Activated naive CD8-positive, alpha-beta T cell treated with anti-CD3 and anti-CD28 coated beads, Interleukin-2, amount 10 ng/mL, durations not matched to agents 7 days and 5 days (primary cell): ENCODE results near the gene MYL4. TPM values are rescaled to one million over a fixed set of nuclear protein-coding genes. Genes with fewer than 3 reads are reported as not detected.
A peak's percentile ranks its signal among the peaks of the same experiment; 100 is the strongest.

Source experiments
- ATAC-seq: fragments of 150-1000 bp; cut with Tn5 transposase; one replicate; pipeline ENCODE4 v1.10.0; 2021; ENCODE audit warnings: low read depth, moderate library complexity
- POLR2A ChIA-PET: fragments of 350-600 bp; sonication (Branson Sonifier 250); formaldehyde crosslinking; loops from one replicate; lab custom pipeline; 2021; ENCODE audit warnings: antibody characterized with exemption; lab: Charles Lee
- DNase-seq: peaks from one replicate; pipeline ENCODE4 v3.0.0; 2021
- H3K27ac Mint-ChIP-seq: one replicate; pipeline ENCODE4 v1.8.0; 2022; ENCODE audit warnings: mild to moderate bottlenecking, mixed read lengths
- H3K27me3 Mint-ChIP-seq: one replicate; pipeline ENCODE4 v1.8.0; 2022; ENCODE audit warnings: mild to moderate bottlenecking, moderate library complexity, mixed read lengths
- H3K36me3 Mint-ChIP-seq: one replicate; pipeline ENCODE4 v1.8.0; 2021; ENCODE audit warnings: mild to moderate bottlenecking, mixed read lengths
- H3K4me1 Mint-ChIP-seq: one replicate; pipeline ENCODE4 v1.8.0; 2021; ENCODE audit warnings: mixed read lengths
- H3K4me3 Mint-ChIP-seq: one replicate; pipeline ENCODE4 v1.8.0; 2022; ENCODE audit warnings: mild to moderate bottlenecking, moderate library complexity, mixed read lengths
- H3K9me3 Mint-ChIP-seq: one replicate; pipeline ENCODE4 v1.8.0; 2021; ENCODE audit warnings: mixed read lengths
- total RNA-seq, 2 experiments: library from RNA; stranded (reverse); gene quantifications; one replicate each; pipeline ENCODE4 v1.2.3, GENCODE V29; 2021

The MYL4 gene
- total RNA-seq, 2 experiments from 2014 or later = not detected

DNA sequence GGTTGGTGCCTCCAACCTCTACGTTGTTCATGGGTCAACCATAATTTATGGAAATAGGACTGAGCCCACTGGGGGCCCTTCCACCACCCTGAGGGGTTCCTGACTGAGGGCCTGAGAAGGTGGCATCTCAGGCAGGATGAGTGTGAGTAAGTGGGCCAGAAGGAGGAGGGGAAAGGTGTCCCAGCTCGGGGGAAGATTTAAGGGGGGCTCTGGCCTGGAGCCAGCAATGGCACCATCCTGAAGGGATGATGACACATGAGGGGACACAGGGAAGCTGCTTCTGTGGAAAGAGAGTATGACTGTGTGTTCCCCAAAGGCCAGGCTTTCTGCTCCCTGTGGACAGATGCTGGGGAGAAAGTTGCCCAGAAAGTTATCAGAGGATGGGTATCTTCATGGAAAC, 18.7 kb downstream of the MYL4 start:
- peak overlapping the region; percentile 8 for H3K27ac Mint-ChIP-seq
- no peak overlapping the region for H3K4me3 Mint-ChIP-seq
- ATAC-seq (no peak), DNase-seq (no peak)
- H3K4me1 Mint-ChIP-seq = peaks cover 23% of the 10 kb centered on the region
- H3K36me3 Mint-ChIP-seq = peaks cover 12% of the 10 kb centered on the region
- peaks cover 21% of the 10 kb centered on the region for H3K27me3 Mint-ChIP-seq
- peaks cover 12% of the 10 kb centered on the region for H3K9me3 Mint-ChIP-seq
- POLR2A ChIA-PET = no interaction called here

DNA sequence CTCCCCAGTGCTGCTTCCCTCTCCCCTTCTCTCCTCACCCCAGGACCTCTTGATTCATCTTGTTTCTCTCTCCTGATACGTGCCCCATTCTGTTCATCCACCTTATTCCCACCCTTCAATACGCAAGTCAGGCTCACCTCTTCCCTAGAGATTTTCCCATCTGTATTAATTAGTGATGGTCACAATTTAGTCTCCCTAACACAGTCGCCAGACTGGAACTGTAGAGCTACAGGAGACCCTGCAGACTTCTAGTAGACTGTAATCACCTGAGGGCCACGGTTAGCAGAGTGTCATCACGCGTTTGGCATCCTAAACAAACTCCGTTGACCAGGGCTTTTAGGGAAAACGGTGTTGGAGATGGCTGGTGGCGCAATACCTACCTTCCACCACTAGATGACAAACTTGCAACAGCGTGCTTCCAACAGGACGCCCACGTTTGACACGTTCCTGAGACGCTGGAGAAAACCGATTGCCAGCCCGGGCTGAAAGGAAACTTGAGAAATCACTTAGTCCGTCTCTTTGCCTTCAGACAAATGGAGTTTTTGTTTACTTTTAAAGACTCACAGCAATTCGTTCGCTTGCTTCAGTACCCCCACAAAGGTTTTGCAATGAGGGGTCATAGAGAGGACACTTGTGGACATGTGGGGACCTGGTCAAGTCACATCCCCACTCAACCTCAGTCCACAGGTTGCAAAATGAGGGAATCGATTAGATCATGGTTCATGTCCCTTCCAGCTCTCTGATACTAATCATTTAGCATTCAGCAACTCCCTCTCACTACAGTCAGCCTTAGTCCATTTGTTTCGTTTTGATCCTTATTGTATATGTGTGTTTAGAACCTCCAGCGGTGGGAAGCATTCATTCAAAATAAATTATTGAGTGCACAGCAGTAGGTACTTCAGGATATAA, 20.6 kb downstream of the MYL4 start:
- Mint-ChIP-seq H3K36me3 (peaks cover 4% of the 10 kb centered on the region), H3K27ac (peak overlapping the region; percentile 79), H3K27me3 (peaks cover 22% of the 10 kb centered on the region), H3K4me3 (peak overlapping the region; percentile 73), H3K4me1 (peaks cover 17% of the 10 kb centered on the region), H3K9me3 (no peaks in the 10 kb centered on the region)
- DNase-seq (peak; percentile 60), ATAC-seq (peak; percentile 88)
- POLR2A ChIA-PET = interaction anchor here (0.6 to 1.2 kb wide), 5 partner anchors 9 to 176 kb away, joined by 3 to 5 read pairs (median 3); no protein-coding TSS in a partner anchor

DNA sequence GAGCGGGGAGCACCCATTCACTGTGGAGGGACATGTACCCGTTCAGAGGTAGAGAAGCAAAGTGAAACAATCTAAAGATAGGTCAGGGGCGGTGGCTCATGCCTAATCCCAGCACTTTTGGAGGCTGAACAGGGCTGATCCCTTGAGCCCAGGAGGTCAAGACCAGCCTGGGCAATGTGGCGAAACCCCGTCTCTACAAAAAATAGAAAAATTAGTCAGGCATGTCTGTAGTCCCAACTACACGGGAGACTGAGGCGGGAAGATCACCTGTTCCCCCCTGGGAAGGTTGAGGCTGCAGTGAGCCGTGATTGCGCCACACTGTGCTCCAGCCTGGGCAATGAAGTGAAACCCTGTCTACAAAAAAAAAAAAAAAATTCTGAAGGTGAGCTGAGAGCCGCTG, 21.7 kb downstream of the MYL4 start:
- H3K27me3 Mint-ChIP-seq = peaks cover 22% of the 10 kb centered on the region
- no peak overlapping the region for H3K4me3 Mint-ChIP-seq
- ATAC-seq (no peak), DNase-seq (no peak)
- no peaks in the 10 kb centered on the region for H3K9me3 Mint-ChIP-seq
- H3K27ac Mint-ChIP-seq = no peak overlapping the region
- H3K4me1 Mint-ChIP-seq = peaks cover 15% of the 10 kb centered on the region
- peaks cover 4% of the 10 kb centered on the region for H3K36me3 Mint-ChIP-seq
- POLR2A ChIA-PET = interaction anchor here (0.6 kb wide), 1 partner anchor 85 kb away, joined by 3 read pairs; no protein-coding TSS in a partner anchor

DNA sequence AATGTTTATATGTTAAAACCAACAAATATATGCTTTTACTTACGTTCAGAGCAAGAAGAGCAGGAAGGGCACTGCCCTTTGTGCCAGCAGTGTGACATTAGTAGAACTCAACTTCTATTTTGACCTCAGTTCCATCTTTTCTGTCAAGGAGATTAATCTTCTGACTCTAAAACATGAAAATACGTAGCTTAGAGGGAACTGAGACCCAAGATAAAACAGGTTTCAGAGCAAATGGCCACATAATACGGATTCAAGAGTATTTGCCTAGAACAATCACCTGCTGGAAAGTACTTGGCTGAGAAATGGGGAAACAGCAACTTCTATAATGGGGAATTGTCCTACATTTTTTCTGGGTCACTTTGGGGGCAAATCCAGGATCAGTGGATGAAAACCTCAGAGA, 22.2 kb downstream of the MYL4 start:
- DNase-seq (no peak), ATAC-seq (no peak)
- peaks cover 2% of the 10 kb centered on the region for H3K36me3 Mint-ChIP-seq
- peaks cover 22% of the 10 kb centered on the region for H3K27me3 Mint-ChIP-seq
- POLR2A ChIA-PET = no interaction called here
- no peak overlapping the region for H3K4me3 Mint-ChIP-seq
- H3K27ac Mint-ChIP-seq = no peak overlapping the region
- H3K4me1 Mint-ChIP-seq = peaks cover 15% of the 10 kb centered on the region
- H3K9me3 Mint-ChIP-seq = no peaks in the 10 kb centered on the region

DNA sequence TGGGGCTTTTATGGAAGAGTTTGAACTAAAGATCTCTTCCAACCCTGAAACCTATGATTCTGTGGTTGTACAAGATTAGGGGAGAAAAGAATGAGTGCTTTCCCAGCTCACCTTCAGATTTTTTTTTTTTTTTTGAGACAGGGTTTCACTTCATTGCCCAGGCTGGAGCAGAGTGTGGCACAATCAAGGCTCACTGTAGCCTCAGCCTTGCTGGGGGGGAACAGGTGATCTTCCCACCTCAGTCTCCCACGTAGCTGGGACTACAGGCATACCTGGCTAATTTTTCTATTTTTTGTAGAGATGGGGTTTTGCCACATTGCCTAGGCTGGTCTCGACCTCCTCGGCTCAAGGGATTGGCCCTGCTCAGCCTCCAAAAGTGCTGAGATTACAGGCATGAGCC, 22.7 kb downstream of the MYL4 start:
- peaks cover 1% of the 10 kb centered on the region for H3K9me3 Mint-ChIP-seq
- ATAC-seq (no peak), DNase-seq (no peak)
- peaks cover 15% of the 10 kb centered on the region for H3K4me1 Mint-ChIP-seq
- POLR2A ChIA-PET = no interaction called here
- peaks cover 22% of the 10 kb centered on the region for H3K27me3 Mint-ChIP-seq
- peaks cover 2% of the 10 kb centered on the region for H3K36me3 Mint-ChIP-seq
- no peak overlapping the region for H3K27ac Mint-ChIP-seq
- no peak overlapping the region for H3K4me3 Mint-ChIP-seq

DNA sequence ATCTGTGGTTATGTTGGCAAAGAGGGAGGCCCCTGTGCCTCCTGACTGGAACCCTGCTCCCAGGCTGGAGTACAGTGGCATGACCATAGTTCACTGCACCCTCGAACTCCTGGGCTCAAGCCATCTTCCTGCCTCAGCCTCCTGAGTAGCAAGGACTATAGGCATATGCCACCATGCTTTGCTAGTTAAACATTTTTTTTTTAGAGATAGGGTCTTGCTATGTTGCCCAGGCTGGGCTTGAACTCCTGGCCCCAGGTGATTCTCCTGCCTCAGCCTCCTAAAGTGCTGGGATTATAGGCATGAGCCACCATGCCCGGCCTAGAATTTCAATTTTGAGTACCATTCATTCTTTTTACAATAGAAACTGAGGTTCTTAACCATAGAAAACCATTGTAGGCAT, 23.3 kb downstream of the MYL4 start:
- POLR2A ChIA-PET = no interaction called here
- Mint-ChIP-seq H3K9me3 (peaks cover 1% of the 10 kb centered on the region), H3K4me1 (peaks cover 15% of the 10 kb centered on the region), H3K27ac (no peak overlapping the region), H3K36me3 (no peaks in the 10 kb centered on the region), H3K27me3 (peaks cover 18% of the 10 kb centered on the region), H3K4me3 (no peak overlapping the region)
- ATAC-seq = no peak
- DNase-seq = no peak

DNA sequence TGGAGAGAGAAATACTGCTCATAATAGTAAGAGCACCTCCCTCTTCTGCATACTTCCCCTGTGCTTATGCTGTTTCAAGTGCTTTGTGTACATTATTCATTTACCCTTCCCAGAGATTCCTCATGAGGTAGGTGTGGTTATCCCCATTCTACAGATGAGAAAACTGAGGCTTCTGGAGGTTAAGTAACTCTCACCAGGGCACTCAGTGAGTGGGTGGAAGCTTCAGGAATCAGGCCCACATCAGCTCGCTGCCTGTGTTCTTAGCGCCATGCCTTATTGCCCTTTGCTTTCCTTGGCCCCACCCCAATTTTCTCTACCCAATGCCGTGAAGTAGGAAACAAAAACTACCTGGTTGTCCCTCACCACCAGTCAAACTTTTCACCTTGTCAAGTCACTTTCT, 26.4 kb downstream of the MYL4 start:
- Mint-ChIP-seq H3K4me1 (peaks cover 10% of the 10 kb centered on the region), H3K4me3 (no peak overlapping the region), H3K9me3 (peaks cover 1% of the 10 kb centered on the region), H3K36me3 (no peaks in the 10 kb centered on the region), H3K27ac (no peak overlapping the region), H3K27me3 (peaks cover 15% of the 10 kb centered on the region)
- POLR2A ChIA-PET = no interaction called here
- DNase-seq (no peak), ATAC-seq (no peak)

DNA sequence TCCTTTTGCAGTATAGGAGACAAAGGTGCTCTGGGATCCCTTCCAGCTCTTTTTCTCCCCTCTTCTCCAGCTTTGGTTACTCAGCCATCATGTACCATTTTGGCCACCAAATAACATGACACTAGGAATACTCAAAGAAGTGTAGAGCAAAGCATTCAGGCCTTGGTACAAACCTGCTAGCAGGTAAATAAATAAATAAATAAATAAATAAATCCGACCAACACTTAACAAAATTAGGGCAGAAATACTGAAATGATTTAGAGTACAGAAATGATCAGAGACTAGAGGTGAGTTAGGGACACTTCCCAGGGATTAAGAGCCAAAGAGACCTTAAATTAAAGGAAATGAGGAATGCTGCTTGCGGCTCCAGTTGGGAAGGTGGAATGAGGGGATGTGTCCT, 26.8 kb downstream of the MYL4 start:
- POLR2A ChIA-PET = no interaction called here
- Mint-ChIP-seq H3K9me3 (peaks cover 1% of the 10 kb centered on the region), H3K4me3 (no peak overlapping the region), H3K27me3 (peaks cover 13% of the 10 kb centered on the region), H3K4me1 (peaks cover 10% of the 10 kb centered on the region), H3K36me3 (no peaks in the 10 kb centered on the region), H3K27ac (no peak overlapping the region)
- ATAC-seq = no peak
- DNase-seq = no peak

DNA sequence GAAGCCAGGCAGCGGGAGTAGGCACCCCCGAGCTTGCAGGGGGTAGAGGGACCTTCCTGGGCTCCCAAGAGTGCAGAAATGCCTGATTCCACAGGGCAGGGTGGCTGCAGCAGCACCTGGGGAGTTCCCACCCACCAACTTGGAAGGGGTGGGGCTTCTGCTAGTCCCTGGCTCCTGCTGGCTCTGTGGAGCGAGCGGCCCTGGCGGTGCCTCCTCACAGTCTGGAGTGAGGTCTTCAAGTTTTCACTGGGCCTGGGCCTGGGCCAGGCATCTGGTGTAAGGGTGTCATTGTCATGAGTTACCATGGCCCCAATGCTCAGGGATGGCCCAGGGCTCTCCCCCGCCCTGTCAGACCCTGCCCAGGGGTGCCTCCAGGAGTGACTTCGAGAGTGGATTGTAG, 28.7 kb downstream of the MYL4 start:
- Mint-ChIP-seq H3K9me3 (peaks cover 1% of the 10 kb centered on the region), H3K27me3 (peaks cover 3% of the 10 kb centered on the region), H3K4me3 (no peak overlapping the region), H3K27ac (no peak overlapping the region), H3K36me3 (no peaks in the 10 kb centered on the region), H3K4me1 (peaks cover 10% of the 10 kb centered on the region)
- DNase-seq (no peak), ATAC-seq (no peak)
- POLR2A ChIA-PET = no interaction called here

DNA sequence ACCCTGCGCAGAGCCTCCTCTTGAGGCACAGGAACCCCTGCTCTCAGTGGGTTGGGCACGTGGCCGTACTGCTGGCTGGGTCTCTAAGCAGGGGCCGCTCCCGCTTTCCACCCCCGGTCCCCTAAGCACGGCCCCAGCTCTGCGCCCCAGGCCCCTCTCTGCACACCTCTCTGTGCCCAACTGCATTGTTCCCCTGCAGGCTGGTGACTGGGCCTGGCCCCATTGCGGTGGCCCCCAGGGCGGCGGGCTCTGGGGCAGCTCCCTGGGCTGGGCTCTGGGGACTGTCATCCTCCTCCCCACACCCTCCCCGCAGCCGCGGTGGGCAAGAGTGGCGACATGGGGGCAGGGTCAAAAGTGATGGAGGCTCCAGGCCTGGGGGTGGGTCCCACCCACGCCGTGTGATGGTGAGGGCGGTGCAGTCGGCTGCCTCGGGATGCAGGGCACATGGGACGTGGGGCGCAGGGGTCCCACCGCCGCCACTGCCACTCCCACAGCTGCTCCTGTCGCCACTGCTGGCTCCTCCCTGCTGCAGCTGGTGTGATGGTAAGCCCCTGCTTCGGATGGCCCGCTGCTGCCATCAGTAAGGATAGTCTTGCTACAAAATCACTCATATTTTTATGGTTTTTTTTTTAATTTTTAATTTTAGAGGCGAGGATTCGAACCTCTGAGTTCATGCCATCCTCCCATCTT, 29.3 kb downstream of the MYL4 start:
- Mint-ChIP-seq H3K36me3 (no peaks in the 10 kb centered on the region), H3K9me3 (peaks cover 1% of the 10 kb centered on the region), H3K4me1 (peaks cover 10% of the 10 kb centered on the region), H3K27ac (no peak overlapping the region), H3K4me3 (no peak overlapping the region), H3K27me3 (peaks cover 4% of the 10 kb centered on the region)
- no peak for ATAC-seq
- no peak for DNase-seq
- POLR2A ChIA-PET = no interaction called here

DNA sequence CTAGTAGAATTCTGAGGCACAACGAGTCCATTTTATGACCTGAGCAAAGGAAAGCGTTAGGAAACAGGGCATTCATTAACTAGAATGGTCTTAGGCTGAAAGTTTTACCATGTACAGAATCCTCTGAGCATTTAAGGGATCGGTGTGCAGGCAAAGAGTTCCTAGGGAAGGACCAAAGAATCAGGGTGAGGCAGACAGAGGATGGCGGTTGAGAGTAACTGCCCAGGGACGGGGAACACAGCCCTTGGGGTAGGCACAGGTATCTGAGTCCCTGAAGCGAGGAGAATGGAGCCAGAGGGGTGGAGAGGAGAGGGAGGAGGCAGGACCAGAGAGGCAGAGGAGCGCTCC, 30.4 kb downstream of the MYL4 start:
- ATAC-seq (no peak), DNase-seq (no peak)
- Mint-ChIP-seq H3K4me1 (peaks cover 10% of the 10 kb centered on the region), H3K27ac (peak overlapping the region; percentile 11), H3K36me3 (no peaks in the 10 kb centered on the region), H3K27me3 (peaks cover 11% of the 10 kb centered on the region), H3K9me3 (peaks cover 1% of the 10 kb centered on the region), H3K4me3 (no peak overlapping the region)
- POLR2A ChIA-PET = no interaction called here

DNA sequence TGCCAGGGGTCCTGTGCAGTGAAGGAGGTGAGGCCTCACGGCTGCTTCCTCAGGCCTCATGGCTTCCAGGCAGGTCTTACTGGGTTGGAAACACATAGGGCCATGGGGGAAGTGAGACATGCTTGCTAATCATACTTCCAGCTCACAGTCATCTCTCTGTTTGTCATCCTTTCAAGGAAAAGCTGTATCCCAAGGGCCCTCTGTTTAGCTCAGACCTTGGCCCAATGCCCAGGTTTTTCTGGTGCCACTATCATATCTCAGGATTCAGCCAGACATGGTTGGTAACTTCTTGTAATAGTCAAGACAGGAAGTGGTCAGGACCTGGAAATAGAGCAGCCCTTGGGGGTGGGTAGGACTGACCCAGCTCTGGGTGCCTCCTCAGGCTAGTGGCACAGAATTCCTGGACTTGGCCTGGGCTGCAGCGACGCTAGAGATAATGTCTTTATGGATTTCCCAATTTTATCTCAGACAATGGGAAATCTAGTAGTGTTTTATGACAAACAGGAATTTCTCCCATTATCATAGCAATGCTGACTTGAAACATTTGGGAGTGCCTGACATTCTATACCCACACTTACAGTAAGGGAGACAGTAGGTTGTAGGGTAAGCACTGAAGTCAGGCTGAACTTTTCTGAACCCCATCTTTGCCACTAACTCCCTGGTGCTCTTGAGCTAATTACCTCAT, 31.0 kb downstream of the MYL4 start:
- Mint-ChIP-seq H3K36me3 (no peaks in the 10 kb centered on the region), H3K4me1 (peaks cover 10% of the 10 kb centered on the region), H3K9me3 (peaks cover 1% of the 10 kb centered on the region), H3K27ac (peak overlapping the region; percentile 11), H3K4me3 (no peak overlapping the region), H3K27me3 (peaks cover 14% of the 10 kb centered on the region)
- no peak for ATAC-seq
- no peak for DNase-seq
- POLR2A ChIA-PET = no interaction called here

DNA sequence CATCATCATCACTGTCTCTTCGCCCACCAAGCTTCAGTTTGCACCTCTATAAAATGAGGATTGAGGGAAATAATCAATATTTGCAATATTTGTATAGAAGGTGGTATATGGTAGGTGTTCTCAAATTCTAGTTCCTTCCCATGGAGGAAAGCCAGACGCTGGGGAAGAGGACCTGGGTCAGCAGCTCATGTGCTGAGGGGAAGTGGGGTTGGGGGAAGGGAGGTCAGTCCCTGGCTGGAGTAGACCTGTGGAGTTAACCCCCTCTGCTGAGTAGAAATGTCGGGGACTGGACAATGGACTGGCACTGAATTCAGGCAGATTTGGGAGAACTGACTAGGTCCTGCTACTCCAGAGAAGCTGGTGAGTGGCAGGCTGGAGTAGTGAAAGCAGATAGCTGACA, 31.7 kb downstream of the MYL4 start:
- Mint-ChIP-seq H3K4me1 (peaks cover 10% of the 10 kb centered on the region), H3K9me3 (peaks cover 1% of the 10 kb centered on the region), H3K27ac (no peak overlapping the region), H3K36me3 (no peaks in the 10 kb centered on the region), H3K27me3 (peaks cover 21% of the 10 kb centered on the region), H3K4me3 (no peak overlapping the region)
- no peak for DNase-seq
- no peak for ATAC-seq
- POLR2A ChIA-PET = no interaction called here
